ENCODE results near the gene NT5DC3. TPM values are rescaled to one million over a fixed set of nuclear protein-coding genes. Genes with fewer than 3 reads are reported as not detected.

The NT5DC3 gene
- total and polyA plus RNA-seq, 2 experiments from 2014 or later = 0.91 to 1.8 TPM

GRCh38 chr12:103783744-103784664 is 57.0 kb downstream of the NT5DC3 start:
- Histone ChIP-seq H3K4me1 (ENCODE audit: low read depth) (no peaks in the 10 kb centered on the region), H3K27me3 (no peaks in the 10 kb centered on the region), H3K36me3 (no peaks in the 10 kb centered on the region), H3K9me3 (ENCODE audit: low read depth) (no peaks in the 10 kb centered on the region), H3K27ac (no peak overlapping the region), H3K4me3 (no peak overlapping the region)
- DNase-seq (ENCODE audit: low read depth in 1 of 2, low spot score in 1 of 2) = no peak
- no peak for TF ChIP-seq CTCF (IDR thresholded peaks at IDR 0.05; ENCODE audit: low read depth, low read length)

GRCh38 chr12:103782399-103782798 is 58.6 kb downstream of the NT5DC3 start:
- no peak for DNase-seq (ENCODE audit: low read depth in 1 of 2, low spot score in 1 of 2)
- no peaks in the 10 kb centered on the region for H3K4me1 ChIP-seq (ENCODE audit: low read depth)
- H3K27me3 ChIP-seq = no peaks in the 10 kb centered on the region
- no peak for TF ChIP-seq CTCF (IDR thresholded peaks at IDR 0.05; ENCODE audit: low read depth, low read length)
- no peaks in the 10 kb centered on the region for H3K36me3 ChIP-seq
- H3K4me3 ChIP-seq = no peak overlapping the region
- H3K27ac ChIP-seq = no peak overlapping the region
- no peaks in the 10 kb centered on the region for H3K9me3 ChIP-seq (ENCODE audit: low read depth)

- H3K36me3 ChIP-seq = no peaks in the 10 kb centered on the region
- TF ChIP-seq CTCF (IDR thresholded peaks at IDR 0.05; ENCODE audit: low read depth, low read length) = no peak
- DNase-seq (ENCODE audit: low read depth in 1 of 2, low spot score in 1 of 2) = no peak
- H3K4me3 ChIP-seq = no peak overlapping the region
- H3K9me3 ChIP-seq (ENCODE audit: low read depth) = no peaks in the 10 kb centered on the region
- no peak overlapping the region for H3K27ac ChIP-seq
- H3K27me3 ChIP-seq = no peaks in the 10 kb centered on the region
- H3K4me1 ChIP-seq (ENCODE audit: low read depth) = no peaks in the 10 kb centered on the region
Observed at GRCh38 chr12:103780992-103781391, 60.0 kb downstream of the NT5DC3 start.

GRCh38 chr12:103780093-103780440 is 61.0 kb downstream of the NT5DC3 start:
- H3K9me3 ChIP-seq (ENCODE audit: low read depth) = no peaks in the 10 kb centered on the region
- H3K4me1 ChIP-seq (ENCODE audit: low read depth) = no peaks in the 10 kb centered on the region
- peak in 1 of 2 donors; percentile 23 for DNase-seq (ENCODE audit: low read depth in 1 of 2, low spot score in 1 of 2)
- no peaks in the 10 kb centered on the region for H3K36me3 ChIP-seq
- H3K4me3 ChIP-seq = no peak overlapping the region
- no peak overlapping the region for H3K27ac ChIP-seq
- no peaks in the 10 kb centered on the region for H3K27me3 ChIP-seq
- TF ChIP-seq CTCF (IDR thresholded peaks at IDR 0.05; ENCODE audit: low read depth, low read length) = no peak

- Histone ChIP-seq H3K36me3 (no peaks in the 10 kb centered on the region), H3K4me1 (ENCODE audit: low read depth) (no peaks in the 10 kb centered on the region), H3K4me3 (no peak overlapping the region), H3K9me3 (ENCODE audit: low read depth) (no peaks in the 10 kb centered on the region), H3K27ac (no peak overlapping the region), H3K27me3 (no peaks in the 10 kb centered on the region)
- TF ChIP-seq CTCF (IDR thresholded peaks at IDR 0.05; ENCODE audit: low read depth, low read length) = no peak
- peak in 1 of 2 donors; percentile 53 for DNase-seq (ENCODE audit: low read depth in 1 of 2, low spot score in 1 of 2)
Observed at GRCh38 chr12:103779410-103780092, 61.5 kb downstream of the NT5DC3 start.

Data from cardiac muscle cell (in vitro differentiated cells and primary cell).